Stomach (tissue), 4 donors: ENCODE results near the gene UBE3D.

Experiments used
- POLR2A ChIP-seq, 4 donors: fragments of 450-650 bp; IDR thresholded peaks; one replicate each; pipeline ENCODE4 v1.6.1; 2016; ENCODE audit warnings: antibody characterized with exemption in 4 of 4, control low read depth in 2 of 4, mild to moderate bottlenecking in 1 of 4, moderate library complexity in 1 of 4
- POLR2AphosphoS5 ChIP-seq, 3 donors: sonication (generic); formaldehyde crosslinking; IDR thresholded peaks; one replicate each; pipeline ENCODE4 v1.6.1; 2016; ENCODE audit warnings: antibody characterized with exemption in 3 of 3

DNA sequence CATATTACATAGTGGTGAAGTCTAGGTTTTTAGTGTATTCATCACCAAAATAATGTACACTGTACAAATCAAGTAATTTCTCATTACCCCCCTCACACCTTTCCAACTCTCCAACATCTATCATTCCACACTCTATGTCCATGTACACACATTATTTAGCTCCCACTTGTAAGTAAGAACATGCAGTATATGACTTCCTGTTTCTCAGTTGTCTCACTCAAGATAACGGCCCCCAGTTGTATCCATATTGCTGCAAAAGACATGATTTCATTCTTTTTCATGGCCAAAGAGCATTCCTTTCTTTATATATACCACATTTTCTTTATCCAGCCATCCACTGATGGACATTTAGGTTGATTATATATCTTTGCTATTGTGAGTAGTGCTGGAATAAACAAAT, 86.0 kb downstream of the UBE3D start:
- no peak for TF ChIP-seq POLR2AphosphoS5 (IDR thresholded peaks at IDR 0.05)
- no peak for TF ChIP-seq POLR2A (IDR thresholded peaks at IDR 0.05)
